Measurements from ENCODE around the gene TSSK6. TPM values are rescaled to one million over a fixed set of nuclear protein-coding genes. Genes with fewer than 3 reads are reported as not detected.
A peak's percentile ranks its signal among the peaks of the same experiment; 100 is the strongest.

TSSK6 gene
- 1 to 10 TPM; 1.5 to 3.6 TPM for total RNA-seq

- Histone ChIP-seq H3K36me3 (no peaks in the 10 kb centered on the region), H3K27me3 (replicated peaks; ENCODE audit: insufficient read depth) (no peaks in the 10 kb centered on the region), H3K4me3 (peak within 1 kb of the TSS; percentile 85), H3K27ac (peak within 1 kb of the TSS; percentile 75 to 81), H3K9me3 (no peaks in the 10 kb centered on the region), H3K4me1 (ENCODE audit: control insufficient read depth in 1 of 2, low read depth in 2 of 2) (peaks cover 13 to 43% of the 10 kb centered on the region in 2 donors)
- TF ChIP-seq, protein P1, sequence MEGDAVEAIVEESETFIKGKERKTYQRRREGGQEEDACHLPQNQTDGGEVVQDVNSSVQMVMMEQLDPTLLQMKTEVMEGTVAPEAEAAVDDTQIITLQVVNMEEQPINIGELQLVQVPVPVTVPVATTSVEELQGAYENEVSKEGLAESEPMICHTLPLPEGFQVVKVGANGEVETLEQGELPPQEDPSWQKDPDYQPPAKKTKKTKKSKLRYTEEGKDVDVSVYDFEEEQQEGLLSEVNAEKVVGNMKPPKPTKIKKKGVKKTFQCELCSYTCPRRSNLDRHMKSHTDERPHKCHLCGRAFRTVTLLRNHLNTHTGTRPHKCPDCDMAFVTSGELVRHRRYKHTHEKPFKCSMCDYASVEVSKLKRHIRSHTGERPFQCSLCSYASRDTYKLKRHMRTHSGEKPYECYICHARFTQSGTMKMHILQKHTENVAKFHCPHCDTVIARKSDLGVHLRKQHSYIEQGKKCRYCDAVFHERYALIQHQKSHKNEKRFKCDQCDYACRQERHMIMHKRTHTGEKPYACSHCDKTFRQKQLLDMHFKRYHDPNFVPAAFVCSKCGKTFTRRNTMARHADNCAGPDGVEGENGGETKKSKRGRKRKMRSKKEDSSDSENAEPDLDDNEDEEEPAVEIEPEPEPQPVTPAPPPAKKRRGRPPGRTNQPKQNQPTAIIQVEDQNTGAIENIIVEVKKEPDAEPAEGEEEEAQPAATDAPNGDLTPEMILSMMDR (IDR thresholded peaks at IDR 0.05): no peak
- DNase-seq (ENCODE audit: low spot score) (no peak), ATAC-seq (ENCODE audit: insufficient number of reproducible peaks, low FRiP score, low read depth) (no peak)
These were observed at the start of gene TSSK6 for GRCh38 chr19:19514881-19515641. Gene TSSK6, minus strand, starts transcription at chr19:19515548. Its CDS starts 121 bp downstream, at chr19:19515427.

GRCh38 chr19:19563348-19563848 is 48.0 kb upstream of the TSSK6 start:
- no peaks in the 10 kb centered on the region for H3K9me3 ChIP-seq
- TF ChIP-seq, protein P1 (IDR thresholded peaks at IDR 0.05): no peak
- H3K27me3 ChIP-seq (replicated peaks; ENCODE audit: insufficient read depth): no peaks in the 10 kb centered on the region
- H3K4me3 ChIP-seq: no peak overlapping the region
- H3K27ac ChIP-seq: no peak overlapping the region
- H3K36me3 ChIP-seq: no peaks in the 10 kb centered on the region
- DNase-seq (ENCODE audit: low spot score): no peak
- no peaks in the 10 kb centered on the region for H3K4me1 ChIP-seq (ENCODE audit: control insufficient read depth in 1 of 2, low read depth in 2 of 2)
- ATAC-seq (ENCODE audit: insufficient number of reproducible peaks, low FRiP score, low read depth): no peak

GRCh38 chr19:19562665-19563347 is 47.5 kb upstream of the TSSK6 start:
- DNase-seq (ENCODE audit: low spot score) (no peak), ATAC-seq (ENCODE audit: insufficient number of reproducible peaks, low FRiP score, low read depth) (no peak)
- Histone ChIP-seq H3K4me3 (no peak overlapping the region), H3K9me3 (no peaks in the 10 kb centered on the region), H3K36me3 (no peaks in the 10 kb centered on the region), H3K4me1 (ENCODE audit: control insufficient read depth in 1 of 2, low read depth in 2 of 2) (no peaks in the 10 kb centered on the region), H3K27ac (no peak overlapping the region), H3K27me3 (replicated peaks; ENCODE audit: insufficient read depth) (no peaks in the 10 kb centered on the region)
- TF ChIP-seq, protein P1 (IDR thresholded peaks at IDR 0.05): no peak

- TF ChIP-seq, protein P1 (IDR thresholded peaks at IDR 0.05): no peak
- Histone ChIP-seq H3K27me3 (replicated peaks; ENCODE audit: insufficient read depth) (no peaks in the 10 kb centered on the region), H3K4me1 (ENCODE audit: control insufficient read depth in 1 of 2, low read depth in 2 of 2) (no peaks in the 10 kb centered on the region), H3K9me3 (no peaks in the 10 kb centered on the region), H3K36me3 (no peaks in the 10 kb centered on the region), H3K27ac (no peak overlapping the region), H3K4me3 (no peak overlapping the region)
- DNase-seq (ENCODE audit: low spot score) (no peak), ATAC-seq (ENCODE audit: insufficient number of reproducible peaks, low FRiP score, low read depth) (no peak)
These were observed 46.8 kb upstream of the TSSK6 start for GRCh38 chr19:19561946-19562664.

GRCh38 chr19:19559931-19560330 is 44.6 kb upstream of the TSSK6 start:
- Histone ChIP-seq H3K27ac (no peak overlapping the region), H3K27me3 (replicated peaks; ENCODE audit: insufficient read depth) (no peaks in the 10 kb centered on the region), H3K4me3 (no peak overlapping the region), H3K4me1 (ENCODE audit: control insufficient read depth in 1 of 2, low read depth in 2 of 2) (no peaks in the 10 kb centered on the region), H3K9me3 (no peaks in the 10 kb centered on the region), H3K36me3 (no peaks in the 10 kb centered on the region)
- TF ChIP-seq, protein P1 (IDR thresholded peaks at IDR 0.05): no peak
- no peak for DNase-seq (ENCODE audit: low spot score)
- no peak for ATAC-seq (ENCODE audit: insufficient number of reproducible peaks, low FRiP score, low read depth)

Data from thoracic aorta (tissue), 2 donors.